IPS-20b (cell line): ENCODE measurements around the gene ROPN1L.
A peak's percentile ranks its signal among the peaks of the same experiment; 100 is the strongest.

Source experiments
- H3K27ac ChIP-seq: one replicate; pipeline ENCODE4 v1.5.1; 2013; ENCODE audit warnings: low read length
- H3K27me3 ChIP-seq: 2 replicates; pipeline ENCODE4 v1.6.1; 2013; ENCODE audit warnings: mild to moderate bottlenecking, low read length, inconsistent platforms; ENCODE audit not compliant: insufficient read depth
- H3K36me3 ChIP-seq: 2 replicates; pipeline ENCODE4 v1.6.1; 2013; ENCODE audit warnings: low read depth, mild to moderate bottlenecking, inconsistent platforms, low read length, moderate library complexity; ENCODE audit not compliant: insufficient read depth
- H3K4me1 ChIP-seq: 2 replicates; pipeline ENCODE4 v1.6.1; 2013; ENCODE audit warnings: mild to moderate bottlenecking, control low read depth, inconsistent platforms, low read length, moderate library complexity; ENCODE audit not compliant: insufficient read depth
- H3K4me3 ChIP-seq: 2 replicates; pipeline ENCODE4 v1.5.1; 2013; ENCODE audit warnings: mild to moderate bottlenecking, low read length, inconsistent platforms
- H3K9ac ChIP-seq: 2 replicates; pipeline ENCODE4 v1.6.1; 2013; ENCODE audit warnings: low read depth, mild to moderate bottlenecking, inconsistent platforms, low read length, moderate library complexity
- H3K9me3 ChIP-seq: 2 replicates; pipeline ENCODE4 v1.6.1; 2013; ENCODE audit warnings: mild to moderate bottlenecking, low read depth, low read length, inconsistent platforms; ENCODE audit not compliant: insufficient read depth

Gene ROPN1L

DNA sequence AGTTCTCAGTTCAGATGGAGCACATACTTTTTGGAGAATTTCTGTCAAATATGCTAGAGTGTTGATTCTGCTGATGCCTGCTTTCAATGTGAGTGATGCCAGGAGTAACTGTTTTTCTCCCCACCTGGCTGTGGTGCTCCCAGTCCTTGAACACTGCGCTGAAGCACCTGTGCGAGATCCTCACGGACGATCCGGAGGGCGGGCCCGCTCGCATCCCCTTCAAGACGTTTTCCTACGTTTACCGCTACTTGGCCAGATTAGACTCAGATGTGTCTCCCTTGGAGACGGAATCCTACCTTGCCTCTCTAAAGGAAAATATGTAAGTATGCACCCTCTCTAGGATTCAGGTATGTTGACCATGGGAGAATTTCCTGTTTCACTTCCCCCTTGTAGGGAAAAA lies 19.4 kb downstream of the ROPN1L start:
- H3K27ac ChIP-seq = no peak overlapping the region
- peaks cover 2% of the 10 kb centered on the region; the same call in 1 of the 2 replicates for H3K4me1 ChIP-seq
- no peak overlapping the region for H3K4me3 ChIP-seq
- H3K9ac ChIP-seq = no peak overlapping the region
- H3K36me3 ChIP-seq = no peaks in the 10 kb centered on the region
- H3K9me3 ChIP-seq = no peaks in the 10 kb centered on the region
- H3K27me3 ChIP-seq = no peaks in the 10 kb centered on the region

DNA sequence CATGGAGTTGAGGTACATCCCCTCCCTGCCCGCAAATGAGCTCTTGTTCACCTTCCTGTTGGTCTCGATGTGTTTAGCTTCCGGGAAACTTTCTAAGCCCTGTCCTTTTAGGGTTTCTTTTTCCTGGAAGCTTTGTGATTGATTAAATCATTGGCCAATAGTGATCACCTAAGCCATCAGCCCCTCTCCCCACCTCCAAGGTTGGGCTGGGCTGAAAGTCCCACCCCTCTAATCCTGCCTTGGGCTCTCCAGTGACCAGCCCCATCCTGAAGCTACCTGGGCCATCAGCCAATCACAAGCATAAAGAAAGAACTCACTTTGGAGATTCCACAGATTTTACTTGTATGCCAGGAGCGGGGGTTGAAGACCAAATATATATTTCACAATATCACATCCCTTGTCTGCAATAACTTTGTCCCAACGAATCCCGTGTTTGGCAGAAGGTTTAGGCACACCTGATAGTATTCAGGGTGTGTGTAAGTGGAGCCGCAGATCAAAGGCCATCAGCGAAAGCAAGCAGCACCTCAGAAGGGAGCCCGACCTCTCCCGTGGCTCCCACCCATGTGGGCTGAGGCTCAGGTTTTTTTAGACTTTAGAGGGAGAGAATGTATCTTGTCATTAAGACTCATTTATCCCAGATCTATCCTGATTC lies 20.4 kb downstream of the ROPN1L start:
- Histone ChIP-seq H3K27ac (no peak overlapping the region), H3K4me3 (no peak overlapping the region), H3K36me3 (no peaks in the 10 kb centered on the region), H3K9ac (peak overlapping the region; percentile 18; the same call in 1 of the 2 replicates), H3K4me1 (peaks cover 4% of the 10 kb centered on the region; the same call in 1 of the 2 replicates), H3K9me3 (no peaks in the 10 kb centered on the region), H3K27me3 (no peaks in the 10 kb centered on the region)

DNA sequence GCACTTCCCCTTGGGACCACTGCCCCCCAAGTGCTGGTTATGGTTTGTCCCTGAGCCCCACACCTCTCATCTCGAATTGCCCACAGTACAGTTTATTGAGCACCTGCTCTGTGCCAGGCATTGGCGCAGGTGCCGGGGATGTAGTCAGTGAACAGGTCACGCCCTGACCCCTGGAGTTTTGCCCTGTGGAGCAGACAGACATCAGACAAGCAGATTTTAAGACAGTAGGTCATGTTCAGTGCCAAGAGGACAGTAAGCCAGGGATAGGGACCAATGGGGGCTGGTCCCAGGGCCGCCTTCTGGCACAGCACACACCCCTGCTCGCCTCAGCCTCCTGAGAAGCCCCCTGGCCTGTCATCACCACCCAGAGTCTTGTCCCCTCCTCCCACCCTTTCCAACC lies 21.9 kb downstream of the ROPN1L start:
- Histone ChIP-seq H3K27me3 (no peaks in the 10 kb centered on the region), H3K9ac (no peak overlapping the region), H3K27ac (no peak overlapping the region)

DNA sequence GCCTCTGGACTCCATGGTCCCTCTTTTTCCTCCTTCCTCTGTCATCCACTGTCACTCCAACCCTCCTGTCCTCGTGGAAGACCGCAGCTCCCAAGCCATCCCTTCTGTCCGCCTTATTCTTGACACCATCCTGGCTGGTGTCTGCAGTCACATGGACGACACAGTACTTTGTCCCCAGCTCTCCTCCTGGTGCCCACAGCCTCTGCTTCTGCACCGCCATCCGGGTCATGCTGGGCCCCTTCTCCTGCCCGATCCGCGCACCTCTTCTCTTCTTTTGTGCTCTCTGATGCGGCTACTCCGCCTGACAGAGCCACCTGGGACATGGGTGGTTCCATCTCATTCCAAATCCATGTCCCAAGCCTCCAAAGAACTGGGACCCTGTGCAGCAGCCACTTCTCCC lies 22.5 kb downstream of the ROPN1L start:
- no peak overlapping the region for H3K9ac ChIP-seq
- H3K9me3 ChIP-seq = no peaks in the 10 kb centered on the region
- H3K4me1 ChIP-seq = peaks cover 17% of the 10 kb centered on the region; the same call in 1 of the 2 replicates
- H3K4me3 ChIP-seq = no peak overlapping the region
- H3K27me3 ChIP-seq = no peaks in the 10 kb centered on the region
- H3K36me3 ChIP-seq = no peaks in the 10 kb centered on the region
- H3K27ac ChIP-seq = no peak overlapping the region

More for the DNA sequence above, 21.9 kb downstream of the ROPN1L start:
- peaks cover 17% of the 10 kb centered on the region; the same call in 1 of the 2 replicates for H3K4me1 ChIP-seq
- no peak overlapping the region for H3K4me3 ChIP-seq
- no peaks in the 10 kb centered on the region for H3K9me3 ChIP-seq
- H3K36me3 ChIP-seq = no peaks in the 10 kb centered on the region

DNA sequence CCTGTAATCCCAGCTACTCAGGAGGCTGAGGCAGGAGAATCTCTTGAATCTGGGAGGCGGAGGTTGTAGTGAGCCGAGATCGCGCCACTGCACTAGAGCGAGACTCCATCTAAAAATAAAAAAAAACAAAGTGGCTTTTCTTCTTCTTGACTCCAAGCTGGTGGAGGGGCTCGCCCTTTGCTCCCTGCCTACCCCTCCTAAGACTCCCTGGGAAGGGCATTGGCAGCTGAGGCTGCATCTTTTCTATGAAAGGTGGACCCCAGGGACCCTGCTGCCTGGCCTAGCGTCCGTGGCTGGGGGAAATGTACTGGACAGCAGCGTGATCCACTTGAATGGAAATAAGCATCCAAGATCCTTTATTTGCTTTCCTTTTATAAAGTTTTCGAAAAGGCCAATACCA lies 24.0 kb downstream of the ROPN1L start:
- H3K4me1 ChIP-seq = peaks cover 17% of the 10 kb centered on the region; the same call in 1 of the 2 replicates
- H3K27me3 ChIP-seq = no peaks in the 10 kb centered on the region
- H3K9ac ChIP-seq = no peak overlapping the region
- H3K36me3 ChIP-seq = no peaks in the 10 kb centered on the region
- H3K9me3 ChIP-seq = no peaks in the 10 kb centered on the region
- H3K4me3 ChIP-seq = no peak overlapping the region
- H3K27ac ChIP-seq = no peak overlapping the region

DNA sequence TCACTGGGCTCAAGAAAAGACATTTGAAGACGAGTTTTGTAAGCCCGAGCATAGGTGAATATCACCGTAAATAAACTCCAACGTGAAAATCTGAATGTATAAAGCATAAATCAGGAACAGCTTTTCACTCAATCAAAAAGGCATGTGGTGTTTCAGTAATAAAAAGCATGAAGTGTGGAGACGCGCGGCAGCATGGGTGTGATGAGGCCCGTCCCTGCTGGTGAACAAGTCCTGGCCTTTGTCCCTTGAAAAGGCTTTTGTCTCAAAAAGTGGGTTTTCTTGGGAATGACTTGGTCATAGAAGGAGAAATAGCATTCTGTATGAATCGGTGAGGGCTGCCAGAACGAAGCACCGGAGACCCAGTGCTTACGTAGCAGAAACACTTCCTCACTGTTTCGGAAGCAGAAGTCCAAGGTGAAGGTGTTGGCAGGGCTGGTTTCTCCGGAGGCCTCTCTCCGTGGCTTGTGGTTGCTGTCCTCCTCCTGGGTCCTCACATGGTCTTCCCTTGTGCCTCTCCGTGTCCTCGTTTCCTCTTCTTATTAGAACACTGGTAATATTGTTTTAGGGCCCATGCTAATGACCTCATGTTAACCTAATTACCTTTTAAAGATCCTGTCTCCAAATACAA lies 24.9 kb downstream of the ROPN1L start:
- H3K36me3 ChIP-seq = no peaks in the 10 kb centered on the region
- no peaks in the 10 kb centered on the region for H3K9me3 ChIP-seq
- no peak overlapping the region for H3K4me3 ChIP-seq
- H3K9ac ChIP-seq = no peak overlapping the region
- H3K27ac ChIP-seq = no peak overlapping the region
- H3K27me3 ChIP-seq = no peaks in the 10 kb centered on the region
- peaks cover 16% of the 10 kb centered on the region; the same call in 1 of the 2 replicates for H3K4me1 ChIP-seq

DNA sequence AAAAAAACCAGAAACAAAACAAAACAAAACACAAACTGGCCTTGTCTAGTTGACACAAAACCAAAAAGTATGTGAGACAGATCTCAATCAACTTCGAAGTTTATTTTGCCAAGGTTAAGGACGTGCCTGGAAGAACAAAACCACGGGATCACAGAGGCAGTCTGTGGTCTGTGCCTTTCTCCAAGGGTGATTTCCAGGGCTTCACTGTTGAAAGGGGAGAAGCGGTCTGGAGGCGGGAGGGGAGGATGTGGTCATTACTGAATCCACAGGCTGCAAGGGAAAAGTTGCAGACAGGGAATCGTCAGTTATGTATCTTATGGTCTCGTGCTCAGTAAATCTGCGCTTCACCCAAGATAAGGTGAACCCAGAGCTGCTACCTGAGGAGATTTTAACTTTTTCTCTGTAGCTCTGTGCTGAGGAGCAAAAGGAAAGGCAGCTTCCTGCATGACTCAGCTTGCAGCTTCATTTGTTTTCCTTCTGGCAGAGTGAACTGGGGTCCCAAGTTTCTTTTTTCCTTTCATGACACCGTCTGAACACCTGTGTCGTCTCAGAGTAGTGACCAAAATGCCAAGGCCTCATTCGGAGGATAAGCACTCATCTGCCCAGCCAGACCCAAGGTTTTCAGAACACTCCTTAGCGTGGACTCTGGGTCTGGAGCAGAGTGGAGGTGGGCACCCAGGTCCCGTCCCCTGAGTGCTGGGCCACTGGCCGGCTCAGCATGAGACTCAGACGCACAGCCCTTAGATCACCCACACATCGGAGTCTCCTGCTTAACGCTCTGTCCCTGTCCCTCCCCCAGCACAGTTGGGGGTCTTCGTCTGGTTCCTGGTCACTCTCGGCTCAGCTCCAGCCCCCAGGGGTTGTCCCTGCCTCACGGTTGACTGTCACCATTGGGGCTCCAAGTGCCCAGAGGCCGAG lies 25.9 kb downstream of the ROPN1L start:
- H3K9ac ChIP-seq = peak overlapping the region; percentile 22; the same call in 1 of the 2 replicates
- H3K36me3 ChIP-seq = no peaks in the 10 kb centered on the region
- H3K27ac ChIP-seq = no peak overlapping the region
- H3K9me3 ChIP-seq = no peaks in the 10 kb centered on the region
- no peak overlapping the region for H3K4me3 ChIP-seq
- H3K27me3 ChIP-seq = no peaks in the 10 kb centered on the region
- peaks cover 15% of the 10 kb centered on the region; the same call in 1 of the 2 replicates for H3K4me1 ChIP-seq

DNA sequence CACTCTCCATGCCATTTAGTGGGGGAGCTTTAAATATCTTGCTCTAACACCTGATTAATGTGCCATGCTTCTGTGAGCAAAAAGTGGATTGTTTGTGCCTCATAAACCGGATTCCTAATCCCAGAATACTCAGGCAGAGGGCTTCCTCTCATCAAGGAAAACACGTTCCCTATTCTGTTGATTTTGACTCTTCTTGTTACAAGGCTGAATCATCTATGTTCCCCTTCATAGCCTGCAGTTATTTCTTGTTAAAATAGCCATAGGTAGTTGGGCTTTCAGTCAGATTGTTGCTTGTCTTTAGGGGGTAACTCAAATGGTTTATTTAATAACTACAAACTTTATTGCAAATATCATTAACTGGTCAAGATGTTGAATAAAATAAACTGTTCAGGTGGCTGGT lies 26.6 kb downstream of the ROPN1L start:
- Histone ChIP-seq H3K27ac (no peak overlapping the region), H3K27me3 (no peaks in the 10 kb centered on the region), H3K9ac (no peak overlapping the region), H3K9me3 (no peaks in the 10 kb centered on the region), H3K36me3 (no peaks in the 10 kb centered on the region), H3K4me3 (no peak overlapping the region), H3K4me1 (peaks cover 15% of the 10 kb centered on the region; the same call in 1 of the 2 replicates)

DNA sequence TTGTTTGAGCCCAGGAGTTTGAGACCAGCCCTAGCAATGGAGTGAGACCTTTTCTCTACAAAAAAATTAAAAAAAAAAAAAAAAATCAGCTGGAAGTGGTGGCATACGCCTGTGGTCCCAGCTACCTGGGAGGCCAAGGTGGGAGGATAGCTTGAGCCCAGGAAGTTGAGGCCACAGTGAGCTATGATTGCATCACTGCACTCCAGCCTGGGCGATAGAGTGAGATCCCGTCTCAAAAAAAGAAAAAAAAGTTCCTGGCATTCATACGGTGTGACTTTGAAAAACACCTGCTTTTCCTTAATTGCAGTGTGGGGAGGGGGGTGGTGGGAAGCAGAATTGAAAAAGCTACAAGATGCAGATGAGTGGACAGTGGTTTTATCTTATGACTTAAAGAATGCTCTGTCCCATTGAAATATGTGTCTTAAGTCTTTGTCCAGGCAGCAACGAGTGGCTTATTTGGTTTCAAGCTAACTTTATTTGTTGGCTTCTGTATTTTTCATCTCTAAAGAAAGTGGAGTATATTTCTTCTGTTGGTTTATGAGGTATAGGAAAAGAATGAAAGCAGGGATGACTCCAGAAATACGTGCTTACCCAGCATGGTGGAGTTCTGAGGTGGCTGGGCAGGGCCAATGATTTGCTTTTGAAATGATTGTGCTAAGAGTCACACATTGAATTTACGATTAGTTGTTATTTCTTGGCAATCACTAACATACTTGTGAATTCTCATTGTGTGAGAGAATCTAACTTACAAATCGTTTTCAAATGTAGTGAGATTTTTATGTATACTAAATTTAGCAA lies 27.8 kb downstream of the ROPN1L start:
- Histone ChIP-seq H3K36me3 (no peaks in the 10 kb centered on the region), H3K9ac (no peak overlapping the region), H3K27ac (no peak overlapping the region), H3K4me3 (no peak overlapping the region), H3K27me3 (no peaks in the 10 kb centered on the region), H3K9me3 (no peaks in the 10 kb centered on the region; the same call in 1 of the 2 replicates), H3K4me1 (peaks cover 15% of the 10 kb centered on the region; the same call in 1 of the 2 replicates)

DNA sequence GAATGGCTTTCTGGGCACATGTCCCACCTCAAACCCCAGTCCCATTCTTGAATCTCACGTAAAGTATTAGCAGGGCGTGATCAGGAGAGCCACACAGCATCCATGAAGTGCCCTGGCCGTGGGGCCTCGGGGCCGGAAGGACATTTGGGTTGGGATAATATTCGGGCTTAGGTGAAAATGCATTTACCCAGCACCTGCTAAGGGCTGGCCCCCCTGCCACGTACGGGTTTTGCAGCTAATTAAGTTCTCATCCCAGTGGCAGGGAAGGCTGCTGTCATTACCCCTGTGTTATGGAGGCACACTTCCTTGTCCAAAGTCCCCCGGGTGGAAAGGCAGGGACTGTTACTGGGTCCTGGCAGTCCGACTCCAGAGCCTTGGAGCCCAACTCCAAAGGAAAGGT lies 29.0 kb downstream of the ROPN1L start:
- Histone ChIP-seq H3K36me3 (no peaks in the 10 kb centered on the region), H3K27ac (no peak overlapping the region), H3K4me1 (peaks cover 15% of the 10 kb centered on the region; the same call in 1 of the 2 replicates), H3K4me3 (no peak overlapping the region), H3K9ac (no peak overlapping the region), H3K9me3 (peaks cover 5% of the 10 kb centered on the region; the same call in 1 of the 2 replicates), H3K27me3 (no peaks in the 10 kb centered on the region)

DNA sequence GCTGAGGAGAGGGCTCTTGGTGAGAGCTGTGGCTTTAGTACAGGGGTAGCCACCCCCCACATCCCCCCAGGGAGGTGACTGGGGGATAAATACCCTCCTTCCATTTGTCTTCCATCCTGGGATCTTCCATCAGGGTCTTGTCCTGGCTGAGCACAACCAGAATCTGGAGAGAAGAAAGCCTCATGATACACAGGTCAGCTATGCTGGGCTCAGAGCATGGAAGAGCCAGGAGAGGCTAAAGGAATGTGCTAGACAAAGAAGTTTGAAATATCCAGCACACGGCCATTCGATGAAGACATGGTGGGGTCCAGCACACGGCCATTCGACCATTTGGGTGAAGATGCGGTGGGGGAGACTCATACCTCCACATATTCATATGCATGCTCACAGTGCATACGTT lies 30.0 kb downstream of the ROPN1L start:
- Histone ChIP-seq H3K9me3 (peaks cover 5% of the 10 kb centered on the region; the same call in 1 of the 2 replicates), H3K27me3 (no peaks in the 10 kb centered on the region), H3K36me3 (no peaks in the 10 kb centered on the region), H3K9ac (no peak overlapping the region), H3K4me3 (no peak overlapping the region), H3K4me1 (peaks cover 15% of the 10 kb centered on the region; the same call in 1 of the 2 replicates), H3K27ac (no peak overlapping the region)
